HUES48 (cell line): ENCODE data around the gene C17orf113.

Source experiments
- H3K27ac ChIP-seq: one replicate; pipeline ENCODE4 v1.7.0; 2013; ENCODE audit warnings: low read depth, low read length, inconsistent platforms
- H3K27me3 ChIP-seq: 2 replicates; pipeline ENCODE4 v1.6.1; 2013; ENCODE audit warnings: mild to moderate bottlenecking, low read length; ENCODE audit not compliant: control insufficient read depth, insufficient read depth
- H3K36me3 ChIP-seq: 2 replicates; pipeline ENCODE4 v1.6.1; 2013; ENCODE audit warnings: low read length; ENCODE audit not compliant: control insufficient read depth, insufficient read depth
- H3K4me1 ChIP-seq: 2 replicates; pipeline ENCODE4 v1.6.1; 2013; ENCODE audit warnings: mild to moderate bottlenecking, low read length; ENCODE audit not compliant: control insufficient read depth, insufficient read depth
- H3K4me3 ChIP-seq: 2 replicates; pipeline ENCODE4 v1.5.1; 2013; ENCODE audit warnings: mild to moderate bottlenecking, low read depth, low read length
- H3K9ac ChIP-seq: 2 replicates; pipeline ENCODE4 v1.6.1; 2013; ENCODE audit warnings: mild to moderate bottlenecking, low read depth, low read length, moderate library complexity
- H3K9me3 ChIP-seq: 2 replicates; pipeline ENCODE4 v1.6.1; 2013; ENCODE audit warnings: low read length; ENCODE audit not compliant: control insufficient read depth, insufficient read depth

The C17orf113 gene

GRCh38 chr17:42040818-42041217, 9.6 kb downstream of the C17orf113 start:
- no peak overlapping the region for H3K27ac ChIP-seq
- H3K27me3 ChIP-seq: no peaks in the 10 kb centered on the region
- H3K4me1 ChIP-seq: no peaks in the 10 kb centered on the region
- no peaks in the 10 kb centered on the region for H3K36me3 ChIP-seq
- H3K9ac ChIP-seq: no peak overlapping the region
- H3K9me3 ChIP-seq: no peaks in the 10 kb centered on the region
- H3K4me3 ChIP-seq: no peak overlapping the region

DNA sequence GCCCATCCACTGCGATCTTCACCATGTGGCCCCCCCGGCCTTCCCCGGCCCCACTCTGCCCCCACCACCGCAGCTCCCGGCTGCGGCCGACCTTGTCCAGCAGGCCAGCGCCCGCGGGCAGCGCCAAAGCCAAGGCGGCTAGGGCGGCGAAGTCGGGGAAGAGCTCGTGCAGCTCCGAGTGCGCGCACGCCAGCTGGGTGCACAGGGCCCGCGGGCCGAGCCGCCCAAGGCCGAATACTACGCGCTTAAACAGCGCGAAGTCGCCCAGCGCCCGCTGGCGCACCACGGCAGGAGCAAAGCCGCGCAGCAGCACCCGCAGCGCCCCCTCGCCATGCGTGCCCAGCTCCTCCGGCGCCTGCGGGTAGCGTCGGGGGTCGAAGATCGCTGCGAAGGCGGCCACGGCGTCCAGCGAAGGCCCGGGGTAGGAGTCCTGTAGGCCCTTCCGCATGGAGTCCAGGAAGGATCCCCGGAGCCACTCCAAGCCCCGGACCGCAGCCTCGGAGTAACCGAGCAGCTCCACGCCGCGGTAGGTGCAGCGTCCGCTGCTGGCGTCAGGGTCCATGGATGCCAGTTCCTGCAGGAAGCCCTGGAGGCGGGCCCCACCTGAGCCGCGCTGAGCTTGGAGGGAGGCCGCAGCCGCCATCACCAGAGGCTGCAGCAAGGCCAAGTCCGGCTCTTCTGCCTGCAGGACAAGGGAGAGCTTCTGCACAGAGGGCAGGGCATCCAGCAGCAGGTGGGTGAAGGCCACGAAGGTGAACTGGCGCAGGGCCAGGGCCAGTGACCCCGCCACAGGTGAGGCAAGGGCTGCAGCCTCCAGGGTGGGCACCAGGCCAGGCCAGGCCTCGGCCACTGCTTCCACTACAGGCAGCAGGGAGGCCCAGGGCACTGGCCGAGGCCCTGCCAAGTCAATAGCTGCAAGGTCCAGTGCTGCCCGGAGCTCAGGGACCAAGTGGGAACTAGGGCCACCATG, 10.3 kb downstream of the C17orf113 start:
- H3K4me3 ChIP-seq: no peak overlapping the region
- H3K36me3 ChIP-seq: no peaks in the 10 kb centered on the region
- H3K4me1 ChIP-seq: no peaks in the 10 kb centered on the region
- no peaks in the 10 kb centered on the region for H3K27me3 ChIP-seq
- H3K9ac ChIP-seq: no peak overlapping the region
- H3K27ac ChIP-seq: no peak overlapping the region
- no peaks in the 10 kb centered on the region for H3K9me3 ChIP-seq

- no peak overlapping the region for H3K27ac ChIP-seq
- H3K4me1 ChIP-seq: no peaks in the 10 kb centered on the region
- no peak overlapping the region for H3K9ac ChIP-seq
- H3K9me3 ChIP-seq: no peaks in the 10 kb centered on the region
- no peaks in the 10 kb centered on the region for H3K36me3 ChIP-seq
- H3K4me3 ChIP-seq: no peak overlapping the region
- H3K27me3 ChIP-seq: no peaks in the 10 kb centered on the region
These were observed 12.0 kb downstream of the C17orf113 start for GRCh38 chr17:42038221-42038973.

DNA sequence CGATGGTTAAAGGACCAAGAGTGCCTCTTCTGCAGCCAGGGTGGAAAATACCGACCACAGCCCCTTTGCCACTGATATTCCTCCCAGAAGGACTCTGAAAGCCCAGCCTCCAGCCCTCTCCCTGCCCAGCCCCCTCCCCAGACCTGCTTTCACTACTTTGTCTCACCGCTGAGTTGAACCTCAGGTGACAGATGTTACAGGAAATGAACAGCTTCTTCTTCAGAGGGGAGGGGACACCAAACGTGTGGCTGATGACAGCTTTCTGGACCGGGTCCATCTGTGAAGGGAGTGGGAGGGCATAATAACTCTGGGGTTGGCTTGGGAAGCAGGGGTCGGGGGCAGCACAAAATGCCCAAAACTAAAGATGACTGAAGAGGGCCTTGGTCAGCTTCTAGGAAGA, 16.3 kb downstream of the C17orf113 start:
- Histone ChIP-seq H3K4me3 (no peak overlapping the region), H3K9me3 (no peaks in the 10 kb centered on the region), H3K36me3 (no peaks in the 10 kb centered on the region), H3K27me3 (no peaks in the 10 kb centered on the region), H3K27ac (no peak overlapping the region), H3K9ac (no peak overlapping the region), H3K4me1 (no peaks in the 10 kb centered on the region)

DNA sequence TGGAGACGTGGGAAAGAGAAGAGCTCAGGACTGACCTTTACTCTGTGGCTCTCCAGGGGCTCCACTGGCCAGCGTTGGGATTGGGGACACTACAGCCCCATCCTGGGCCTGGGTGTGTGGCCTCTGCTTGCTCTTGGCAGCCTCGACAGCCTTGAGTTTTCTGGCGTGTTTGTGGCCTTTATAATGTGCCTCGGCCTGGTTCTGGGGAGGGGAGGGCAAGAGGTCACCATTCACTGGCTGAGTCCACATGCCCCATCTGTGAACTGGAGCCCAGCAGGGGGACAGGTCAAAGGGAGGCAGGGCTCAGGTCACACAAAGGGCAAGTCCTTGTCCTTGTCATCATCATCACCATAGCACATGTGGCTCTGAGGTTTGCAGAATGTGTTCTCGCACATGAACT, 18.8 kb downstream of the C17orf113 start:
- Histone ChIP-seq H3K27ac (no peak overlapping the region), H3K4me3 (no peak overlapping the region), H3K36me3 (no peaks in the 10 kb centered on the region), H3K27me3 (no peaks in the 10 kb centered on the region), H3K4me1 (peaks cover 9% of the 10 kb centered on the region; the same call in 1 of the 2 replicates), H3K9me3 (no peaks in the 10 kb centered on the region), H3K9ac (no peak overlapping the region)

GRCh38 chr17:42028791-42029127, 21.6 kb downstream of the C17orf113 start:
- Histone ChIP-seq H3K36me3 (peaks cover 6% of the 10 kb centered on the region), H3K27ac (peak overlapping the region; percentile 56), H3K27me3 (no peaks in the 10 kb centered on the region), H3K9ac (no peak overlapping the region), H3K4me3 (no peak overlapping the region), H3K9me3 (no peaks in the 10 kb centered on the region), H3K4me1 (peaks cover 9% of the 10 kb centered on the region; the same call in 1 of the 2 replicates)

- Histone ChIP-seq H3K4me3 (no peak overlapping the region), H3K9ac (no peak overlapping the region), H3K4me1 (peaks cover 9% of the 10 kb centered on the region; the same call in 1 of the 2 replicates), H3K9me3 (no peaks in the 10 kb centered on the region), H3K27me3 (no peaks in the 10 kb centered on the region), H3K36me3 (peaks cover 12% of the 10 kb centered on the region), H3K27ac (peak overlapping the region; percentile 56)
These were observed 22.2 kb downstream of the C17orf113 start for GRCh38 chr17:42027961-42028790.

- no peaks in the 10 kb centered on the region for H3K9me3 ChIP-seq
- H3K4me1 ChIP-seq: peaks cover 9% of the 10 kb centered on the region; the same call in 1 of the 2 replicates
- no peak overlapping the region for H3K4me3 ChIP-seq
- H3K36me3 ChIP-seq: peaks cover 19% of the 10 kb centered on the region
- H3K9ac ChIP-seq: no peak overlapping the region
- H3K27ac ChIP-seq: no peak overlapping the region
- H3K27me3 ChIP-seq: no peaks in the 10 kb centered on the region
These were observed 22.9 kb downstream of the C17orf113 start for GRCh38 chr17:42027590-42027889.

DNA sequence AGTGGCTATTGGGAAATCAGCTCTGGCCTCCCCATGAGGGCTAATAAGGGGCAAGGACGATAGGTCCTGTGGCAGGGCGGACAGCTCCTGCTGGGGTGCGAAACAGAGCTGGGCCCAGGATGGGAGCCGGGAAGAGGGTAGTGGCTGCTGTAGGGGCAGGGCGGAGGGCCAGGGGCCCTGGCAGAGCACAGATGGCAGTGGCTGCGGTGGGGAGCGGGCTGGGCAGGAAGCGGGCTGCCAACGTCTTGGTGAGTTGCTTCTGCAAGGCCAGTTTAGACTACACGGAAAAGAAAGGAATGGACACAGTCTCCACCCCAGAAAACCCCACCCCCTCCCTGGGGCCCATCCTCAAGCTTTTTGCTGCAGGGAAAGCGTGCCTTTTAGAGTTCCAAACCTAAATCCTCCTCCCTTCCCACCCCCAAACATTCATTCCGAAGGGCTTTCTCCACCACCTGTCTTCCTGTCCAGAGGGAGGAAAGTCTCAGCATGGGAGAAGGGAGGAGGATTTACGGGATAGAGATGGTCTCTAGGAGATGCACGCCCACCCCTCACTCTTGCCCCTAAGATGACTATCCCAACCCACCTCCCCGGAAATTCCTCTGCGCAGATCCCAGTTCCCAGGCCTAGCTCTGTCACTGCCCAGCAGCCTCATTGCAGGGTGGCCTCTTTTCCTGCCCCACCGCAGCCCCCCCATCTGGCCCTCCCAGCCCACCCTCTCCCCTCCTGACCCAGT, 23.4 kb downstream of the C17orf113 start:
- Histone ChIP-seq H3K4me3 (no peak overlapping the region), H3K27me3 (no peaks in the 10 kb centered on the region), H3K4me1 (peaks cover 9% of the 10 kb centered on the region; the same call in 1 of the 2 replicates), H3K9ac (no peak overlapping the region), H3K9me3 (no peaks in the 10 kb centered on the region), H3K36me3 (peaks cover 24% of the 10 kb centered on the region), H3K27ac (no peak overlapping the region)

DNA sequence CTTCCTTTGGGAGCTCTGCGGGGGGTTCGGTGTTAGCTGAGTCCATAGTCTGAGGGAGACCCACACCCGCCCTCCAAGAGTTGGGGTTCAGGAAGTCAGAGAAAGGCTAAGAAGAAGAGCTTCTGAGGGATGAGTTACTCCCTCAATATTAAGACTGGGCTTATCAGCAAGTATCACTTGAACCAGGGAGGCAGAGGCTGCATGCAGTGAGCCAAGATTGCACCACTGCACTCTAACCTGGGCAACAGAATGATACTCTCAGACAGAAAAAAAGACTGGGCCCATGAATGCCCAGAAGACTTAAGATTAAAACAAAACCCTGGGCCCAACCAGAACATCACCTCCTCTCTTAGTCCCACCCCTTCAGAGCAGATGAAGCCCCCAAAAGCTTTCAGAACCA, 24.5 kb downstream of the C17orf113 start:
- Histone ChIP-seq H3K27me3 (no peaks in the 10 kb centered on the region), H3K36me3 (peaks cover 31% of the 10 kb centered on the region), H3K4me1 (peaks cover 9% of the 10 kb centered on the region; the same call in 1 of the 2 replicates), H3K9me3 (no peaks in the 10 kb centered on the region), H3K4me3 (no peak overlapping the region), H3K9ac (no peak overlapping the region), H3K27ac (no peak overlapping the region)
